HL-60 (cell line): ENCODE data around the gene IQSEC1.

ENCODE experiments used
- DNase-seq, 2 experiments: peaks; one replicate each; pipeline ENCODE4 v3.0.0-alpha.2; 2010 to 2020; ENCODE audit warnings: low read depth in 1 of 2, low spot score in 1 of 2
- H3K27ac ChIP-seq: fragments of 250-450 bp; sonication (Bioruptor Pico); replicated peaks from 2 replicates; pipeline ENCODE4 v1.5.1; 2020; ENCODE audit warnings: mild to moderate bottlenecking, moderate library complexity
- H3K27me3 ChIP-seq: fragments of 250-450 bp; sonication (Bioruptor Pico); 2 replicates; pipeline ENCODE4 v1.5.1; 2021; ENCODE audit warnings: mild to moderate bottlenecking, moderate library complexity; ENCODE audit not compliant: insufficient read depth, poor library complexity, severe bottlenecking
- H3K4me3 ChIP-seq: replicated peaks from 2 replicates; pipeline ENCODE4 v1.5.1; 2011; ENCODE audit warnings: mild to moderate bottlenecking, control low read depth, low read length; ENCODE audit not compliant: insufficient read depth
- CTCF ChIP-seq: IDR thresholded peaks from one replicate; pipeline ENCODE4 v1.5.1; 2011; ENCODE audit warnings: low read length, control low read depth, inconsistent platforms; ENCODE audit not compliant: insufficient read depth
- GABPA ChIP-seq: IDR thresholded peaks from 2 replicates; pipeline ENCODE4 v1.6.1; 2012; ENCODE audit warnings: low read depth
- POLR2AphosphoS5 ChIP-seq: IDR thresholded peaks from 2 replicates; pipeline ENCODE4 v1.6.1; 2012; ENCODE audit warnings: low read depth
- REST ChIP-seq: IDR thresholded peaks from 2 replicates; pipeline ENCODE4 v1.6.1; 2012; ENCODE audit warnings: low read depth; ENCODE audit not compliant: insufficient replicate concordance
- SPI1 ChIP-seq: IDR thresholded peaks from 2 replicates; pipeline ENCODE4 v1.6.1; 2012; ENCODE audit warnings: low read depth, mild to moderate bottlenecking, borderline replicate concordance

The IQSEC1 gene

GRCh38 chr3:13016721-13017255 lies 56.4 kb downstream of the IQSEC1 start:
- DNase-seq = no peak
- peak overlapping the region; percentile 53 for H3K27ac ChIP-seq
- H3K4me3 ChIP-seq = no peak overlapping the region
- no peak for TF ChIP-seq POLR2AphosphoS5
- TF ChIP-seq GABPA = no peak
- TF ChIP-seq SPI1 = no peak
- no peak for TF ChIP-seq CTCF
- no peak for TF ChIP-seq REST
- H3K27me3 ChIP-seq = no peaks in the 10 kb centered on the region

GRCh38 chr3:13016083-13016720 lies 57.0 kb downstream of the IQSEC1 start:
- Histone ChIP-seq H3K27ac (peak overlapping the region; percentile 53), H3K27me3 (no peaks in the 10 kb centered on the region), H3K4me3 (no peak overlapping the region)
- TF ChIP-seq REST = no peak
- peak in 1 of 2 experiments; percentile 55 for DNase-seq

- Histone ChIP-seq H3K27ac (peak overlapping the region; percentile 53), H3K27me3 (no peaks in the 10 kb centered on the region), H3K4me3 (no peak overlapping the region; the same call in 1 of the 2 replicates)
- peak in 1 of 2 experiments; percentile 46 for DNase-seq
- TF ChIP-seq GABPA = no peak
- TF ChIP-seq SPI1 = peak; percentile 68; the same call in 1 of the 2 replicates
- TF ChIP-seq POLR2AphosphoS5 = 0 out of 2 replicates have a peak, but pooled peaks have one; percentile 17
Observed at GRCh38 chr3:13015286-13016082, 57.7 kb downstream of the IQSEC1 start.

- Histone ChIP-seq H3K4me3 (no peak overlapping the region), H3K27ac (peak overlapping the region; percentile 53), H3K27me3 (no peaks in the 10 kb centered on the region)
- DNase-seq = no peak
- no peak for TF ChIP-seq REST
- no peak for TF ChIP-seq CTCF
- TF ChIP-seq POLR2AphosphoS5 = no peak
- TF ChIP-seq SPI1 = no peak
- TF ChIP-seq GABPA = no peak
Observed at GRCh38 chr3:13014755-13015285, 58.4 kb downstream of the IQSEC1 start.
